ENCODE data around the gene SETMAR. TPM values are rescaled to one million over a fixed set of nuclear protein-coding genes. Genes with fewer than 3 reads are reported as not detected.

The SETMAR gene
- total and polyA plus RNA-seq, 2 of the 13 experiments (the other 11 are each of a cell fraction or from before 2014, with no cell fraction given): 7.0 to 16.7 TPM

DNA sequence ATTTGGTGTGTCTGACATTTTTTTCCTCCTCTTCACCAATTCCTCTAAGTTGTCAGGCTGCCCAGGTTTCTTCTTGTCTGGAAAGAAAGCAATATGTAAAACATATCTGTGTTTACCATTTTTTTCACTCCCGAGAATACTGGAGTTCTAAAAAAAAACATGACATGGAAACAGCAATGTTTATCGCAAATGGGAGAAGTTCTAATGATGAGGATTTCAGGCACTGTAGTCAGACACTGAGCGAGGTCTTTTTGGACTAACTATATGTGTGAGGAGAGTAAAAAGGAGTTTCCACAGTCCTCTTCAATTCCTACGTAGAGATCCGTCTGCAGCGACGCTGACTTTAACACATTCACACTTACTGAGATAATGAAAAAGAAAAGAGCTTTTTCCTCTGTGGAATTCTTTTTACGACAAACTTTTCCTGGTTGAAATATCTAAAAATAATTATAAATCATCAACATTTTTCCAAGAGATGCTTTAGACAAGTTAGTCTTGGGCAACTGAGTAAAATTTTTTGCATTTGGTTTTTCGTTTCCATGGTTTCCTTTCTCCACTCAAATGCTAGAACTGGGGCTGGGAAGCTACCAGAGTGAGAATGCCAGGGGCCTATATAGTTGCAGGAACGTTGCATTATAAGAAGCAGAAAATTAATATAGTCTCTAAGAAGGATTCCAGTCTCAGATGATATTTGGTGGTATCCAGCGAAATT lies 8.4 kb upstream of the SETMAR start:
- intact Hi-C loops (cut with micrococcal nuclease; ENCODE audit: unreplicated experiment) (loop anchor here (5.0 kb wide), 1 partner anchor 297 kb away; no protein-coding TSS in a partner anchor), in situ Hi-C loops (cut with HindIII; ENCODE audit: extremely low pct_ligation_motif_present, low pct_unique_long_range_greater_than_20kb) (loop anchor here (5.0 kb wide), 1 partner anchor 1097 kb away; no protein-coding TSS in a partner anchor)
- no peak for FAIRE-seq
- no peak overlapping the region for H3K27ac ChIP-seq (ENCODE audit: extremely low read length, insufficient read depth, low read length)
- H3K4me3 ChIP-seq (replicated peaks in 1 of 3; ENCODE audit: insufficient read depth in 1 of 3, low read depth in 2 of 3, low read length in 3 of 3): no peak overlapping the region
- H3K9ac ChIP-seq (ENCODE audit: insufficient read depth, low read depth, low read length): no peak overlapping the region
- no peak overlapping the region for H2AFZ ChIP-seq (ENCODE audit: low read length)
- no peaks in the 10 kb centered on the region; the same call in 1 of the 2 replicates for H4K20me1 ChIP-seq (ENCODE audit: insufficient read depth, low read length)
- ChIA-PET CTCF (ENCODE audit: low intra/inter-chr PET ratio, low total read pairs) (no interaction called here), POLR2A (no interaction called here)
- no peaks in the 10 kb centered on the region for H3K79me2 ChIP-seq (ENCODE audit: insufficient read depth, low read length)
- no peaks in the 10 kb centered on the region for H3K4me1 ChIP-seq (ENCODE audit: insufficient read depth, low read length)
- no peaks in the 10 kb centered on the region for H3K36me3 ChIP-seq (replicated peaks in 1 of 2; ENCODE audit: control insufficient read depth in 1 of 2, insufficient read depth in 2 of 2, low read length in 2 of 2)
- H3K4me2 ChIP-seq (ENCODE audit: low read depth, low read length): no peak overlapping the region
- BruUV-seq (replicated peaks): no TSS peak
- no peaks in the 10 kb centered on the region for H3K27me3 ChIP-seq (ENCODE audit: control insufficient read depth in 1 of 2, insufficient read depth in 2 of 2, low read length in 2 of 2)
- WGBS (ENCODE audit: low lambda C conversion rate): 79% methylated on average over 11 of the region's 11 CpGs
- TF ChIP-seq FOXK1 (CRISPR knock-in tag; IDR thresholded peaks at IDR 0.05; ENCODE audit: borderline replicate concordance, low read depth) (no peak), NFRKB (IDR thresholded peaks at IDR 0.05) (no peak), KDM2A (CRISPR knock-in tag; IDR thresholded peaks at IDR 0.05; ENCODE audit: borderline replicate concordance, low read depth) (no peak), NR3C1 (CRISPR knock-in tag; IDR thresholded peaks at IDR 0.05) (no peak), HNF4A (CRISPR knock-in tag; IDR thresholded peaks at IDR 0.05) (no peak), ZNF34 (CRISPR knock-in tag; IDR thresholded peaks at IDR 0.05; ENCODE audit: borderline replicate concordance) (no peak), ZNF512 (CRISPR knock-in tag; IDR thresholded peaks at IDR 0.05) (no peak), PLRG1 (conservative IDR thresholded peaks at IDR 0.05) (no peak), MAFK (conservative IDR thresholded peaks at IDR 0.05 in 1 of 2, IDR thresholded peaks at IDR 0.05 in 1 of 2; ENCODE audit: low read length in 2 of 2) (no peak), POLR2A (IDR thresholded peaks at IDR 0.05; ENCODE audit: insufficient read depth in 1 of 2, low read depth in 2 of 2, low read length in 2 of 2) (no peak), ZNF772 (CRISPR knock-in tag; IDR thresholded peaks at IDR 0.05) (no peak), KDM6A (CRISPR knock-in tag; IDR thresholded peaks at IDR 0.05; ENCODE audit: low read depth) (no peak), HNRNPUL1 (IDR thresholded peaks at IDR 0.05; ENCODE audit: low read depth, low read length) (no peak), HOXA3 (CRISPR knock-in tag; IDR thresholded peaks at IDR 0.05) (no peak), ATAD3A (CRISPR knock-in tag; IDR thresholded peaks at IDR 0.05) (no peak), ZNF296 (CRISPR knock-in tag; conservative IDR thresholded peaks at IDR 0.05) (no peak), BCL6 (CRISPR knock-in tag; IDR thresholded peaks at IDR 0.05) (no peak), YEATS2 (CRISPR knock-in tag; IDR thresholded peaks at IDR 0.05; ENCODE audit: borderline replicate concordance) (no peak)
- TF ChIP-seq, protein P1, sequence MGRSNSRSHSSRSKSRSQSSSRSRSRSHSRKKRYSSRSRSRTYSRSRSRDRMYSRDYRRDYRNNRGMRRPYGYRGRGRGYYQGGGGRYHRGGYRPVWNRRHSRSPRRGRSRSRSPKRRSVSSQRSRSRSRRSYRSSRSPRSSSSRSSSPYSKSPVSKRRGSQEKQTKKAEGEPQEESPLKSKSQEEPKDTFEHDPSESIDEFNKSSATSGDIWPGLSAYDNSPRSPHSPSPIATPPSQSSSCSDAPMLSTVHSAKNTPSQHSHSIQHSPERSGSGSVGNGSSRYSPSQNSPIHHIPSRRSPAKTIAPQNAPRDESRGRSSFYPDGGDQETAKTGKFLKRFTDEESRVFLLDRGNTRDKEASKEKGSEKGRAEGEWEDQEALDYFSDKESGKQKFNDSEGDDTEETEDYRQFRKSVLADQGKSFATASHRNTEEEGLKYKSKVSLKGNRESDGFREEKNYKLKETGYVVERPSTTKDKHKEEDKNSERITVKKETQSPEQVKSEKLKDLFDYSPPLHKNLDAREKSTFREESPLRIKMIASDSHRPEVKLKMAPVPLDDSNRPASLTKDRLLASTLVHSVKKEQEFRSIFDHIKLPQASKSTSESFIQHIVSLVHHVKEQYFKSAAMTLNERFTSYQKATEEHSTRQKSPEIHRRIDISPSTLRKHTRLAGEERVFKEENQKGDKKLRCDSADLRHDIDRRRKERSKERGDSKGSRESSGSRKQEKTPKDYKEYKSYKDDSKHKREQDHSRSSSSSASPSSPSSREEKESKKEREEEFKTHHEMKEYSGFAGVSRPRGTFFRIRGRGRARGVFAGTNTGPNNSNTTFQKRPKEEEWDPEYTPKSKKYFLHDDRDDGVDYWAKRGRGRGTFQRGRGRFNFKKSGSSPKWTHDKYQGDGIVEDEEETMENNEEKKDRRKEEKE (IDR thresholded peaks at IDR 0.05): no peak
- TF ChIP-seq, protein P2, sequence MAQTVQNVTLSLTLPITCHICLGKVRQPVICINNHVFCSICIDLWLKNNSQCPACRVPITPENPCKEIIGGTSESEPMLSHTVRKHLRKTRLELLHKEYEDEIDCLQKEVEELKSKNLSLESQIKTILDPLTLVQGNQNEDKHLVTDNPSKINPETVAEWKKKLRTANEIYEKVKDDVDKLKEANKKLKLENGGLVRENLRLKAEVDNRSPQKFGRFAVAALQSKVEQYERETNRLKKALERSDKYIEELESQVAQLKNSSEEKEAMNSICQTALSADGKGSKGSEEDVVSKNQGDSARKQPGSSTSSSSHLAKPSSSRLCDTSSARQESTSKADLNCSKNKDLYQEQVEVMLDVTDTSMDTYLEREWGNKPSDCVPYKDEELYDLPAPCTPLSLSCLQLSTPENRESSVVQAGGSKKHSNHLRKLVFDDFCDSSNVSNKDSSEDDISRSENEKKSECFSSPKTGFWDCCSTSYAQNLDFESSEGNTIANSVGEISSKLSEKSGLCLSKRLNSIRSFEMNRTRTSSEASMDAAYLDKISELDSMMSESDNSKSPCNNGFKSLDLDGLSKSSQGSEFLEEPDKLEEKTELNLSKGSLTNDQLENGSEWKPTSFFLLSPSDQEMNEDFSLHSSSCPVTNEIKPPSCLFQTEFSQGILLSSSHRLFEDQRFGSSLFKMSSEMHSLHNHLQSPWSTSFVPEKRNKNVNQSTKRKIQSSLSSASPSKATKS (CRISPR knock-in tag; IDR thresholded peaks at IDR 0.05): no peak
- ATAC-seq: no peak
- no peaks in the 10 kb centered on the region for H3K9me3 ChIP-seq (ENCODE audit: low read length)
- no peak for DNase-seq (ENCODE audit: low spot score)
